Right atrium auricular region (tissue), 2 donors: Measurements from ENCODE around the gene MRGPRX4. TPM values are rescaled to one million over a fixed set of nuclear protein-coding genes. Genes with fewer than 3 reads are reported as not detected.
"Not testable (repeated sequence)": the region's sequence is repeated elsewhere in the genome, so short reads cannot be mapped to it uniquely, and the experiment has no call there.

Experiments
- DNase-seq: peaks from one replicate; pipeline ENCODE4 v3.0.0-alpha.2; 2019; ENCODE audit warnings: low spot score
- H3K27ac ChIP-seq, 2 donors: fragments of 200-600 bp; sonication (generic); 1 replicate in 1 of 2; 2 replicates in 1 of 2; pipeline ENCODE4 v1.5.1; 2016 to 2019
- H3K27me3 ChIP-seq, 2 donors: fragments of 200-600 bp; sonication (generic); one replicate each; pipeline versions ENCODE4 v1.5.1 to v1.6.0; 2017 to 2019
- H3K36me3 ChIP-seq: fragments of 200-600 bp; sonication (generic); one replicate; pipeline ENCODE4 v1.5.1; 2016
- H3K4me1 ChIP-seq, 2 donors: fragments of 200-600 bp; sonication (generic); one replicate each; pipeline versions ENCODE4 v1.5.1 to v1.6.0; 2017 to 2019
- H3K4me3 ChIP-seq, 2 donors: fragments of 200-600 bp; sonication (generic); 1 replicate in 1 of 2; 2 replicates in 1 of 2; pipeline ENCODE4 v1.5.1; 2017 to 2019; ENCODE audit warnings: mild to moderate bottlenecking in 1 of 2, moderate library complexity in 1 of 2
- H3K9me3 ChIP-seq, 2 donors: fragments of 200-600 bp; sonication (generic); one replicate each; pipeline ENCODE4 v1.5.1; 2019
- CTCF ChIP-seq, 2 donors: fragments of 200-600 bp; sonication (generic); IDR thresholded peaks; one replicate each; pipeline ENCODE4 v1.5.1; 2019; ENCODE audit warnings: antibody characterized with exemption in 2 of 2
- total RNA-seq, 2 donors: library from RNA; depleted of rRNA; stranded (reverse); fragments of >200 nt; gene quantifications; one replicate each; pipeline ENCODE4 v1.1.0, GENCODE V29; 2016

The MRGPRX4 gene
- total RNA-seq, 2 donors from 2014 or later: not detected

GRCh38 chr11:18173225-18173866 lies 709 bp downstream of the MRGPRX4 start:
- H3K9me3 ChIP-seq: no peaks in the 10 kb centered on the region
- no peaks in the 10 kb centered on the region for H3K4me1 ChIP-seq
- no peak overlapping the region for H3K4me3 ChIP-seq
- no peak for TF ChIP-seq CTCF (IDR thresholded peaks at IDR 0.05)
- DNase-seq: no peak
- no peaks in the 10 kb centered on the region for H3K36me3 ChIP-seq
- no peak overlapping the region for H3K27ac ChIP-seq
- no peaks in the 10 kb centered on the region for H3K27me3 ChIP-seq

GRCh38 chr11:18188796-18189195 lies 16.2 kb downstream of the MRGPRX4 start:
- H3K9me3 ChIP-seq: no peaks in the 10 kb centered on the region
- DNase-seq: no peak
- H3K4me1 ChIP-seq: no peaks in the 10 kb centered on the region
- no peak overlapping the region for H3K27ac ChIP-seq
- no peaks in the 10 kb centered on the region for H3K36me3 ChIP-seq
- H3K4me3 ChIP-seq: no peak overlapping the region
- TF ChIP-seq CTCF (IDR thresholded peaks at IDR 0.05): no peak
- H3K27me3 ChIP-seq: no peaks in the 10 kb centered on the region

GRCh38 chr11:18189476-18190245 lies 17.0 kb downstream of the MRGPRX4 start:
- H3K27ac ChIP-seq, H3K4me1 ChIP-seq, H3K4me3 ChIP-seq, DNase-seq, H3K36me3 ChIP-seq, H3K9me3 ChIP-seq, H3K27me3 ChIP-seq: not testable (repeated sequence)

- Histone ChIP-seq H3K4me3 (no peak overlapping the region), H3K36me3 (no peaks in the 10 kb centered on the region), H3K4me1 (no peaks in the 10 kb centered on the region), H3K9me3 (no peaks in the 10 kb centered on the region), H3K27ac (no peak overlapping the region), H3K27me3 (no peaks in the 10 kb centered on the region)
- no peak for TF ChIP-seq CTCF (IDR thresholded peaks at IDR 0.05)
- DNase-seq: no peak
These were observed 18.7 kb downstream of the MRGPRX4 start for GRCh38 chr11:18191376-18191775.

- Histone ChIP-seq H3K27ac (no peak overlapping the region), H3K9me3 (no peaks in the 10 kb centered on the region), H3K4me1 (no peaks in the 10 kb centered on the region), H3K27me3 (no peaks in the 10 kb centered on the region), H3K36me3 (no peaks in the 10 kb centered on the region), H3K4me3 (no peak overlapping the region)
- no peak for TF ChIP-seq CTCF (IDR thresholded peaks at IDR 0.05)
- no peak for DNase-seq
These were observed 20.4 kb downstream of the MRGPRX4 start for GRCh38 chr11:18193010-18193409.

- Histone ChIP-seq H3K27ac (no peak overlapping the region), H3K4me1 (no peaks in the 10 kb centered on the region), H3K9me3 (no peaks in the 10 kb centered on the region), H3K36me3 (no peaks in the 10 kb centered on the region), H3K27me3 (no peaks in the 10 kb centered on the region), H3K4me3 (no peak overlapping the region)
- TF ChIP-seq CTCF (IDR thresholded peaks at IDR 0.05): no peak
- DNase-seq: no peak
These were observed 23.9 kb downstream of the MRGPRX4 start for GRCh38 chr11:18196532-18196931.

GRCh38 chr11:18197738-18198137 lies 25.1 kb downstream of the MRGPRX4 start:
- not testable (repeated sequence) for H3K36me3 ChIP-seq, H3K4me1 ChIP-seq, DNase-seq, H3K27ac ChIP-seq, H3K9me3 ChIP-seq, H3K4me3 ChIP-seq, H3K27me3 ChIP-seq
